ENCODE results near the gene BASP1.

GRCh38 chr5:17235731-17236330 lies 18.4 kb downstream of the BASP1 start:
- TF ChIP-seq ZBTB8A (tag by site-specific recombination; IDR thresholded peaks at IDR 0.05): no peak
- no peak for TF ChIP-seq CTCF (tag by site-specific recombination; IDR thresholded peaks at IDR 0.05)
- no peak for TF ChIP-seq ZNF768 (tag by site-specific recombination; IDR thresholded peaks at IDR 0.05)
- no peak for TF ChIP-seq AEBP2 (tag by site-specific recombination; IDR thresholded peaks at IDR 0.05; ENCODE audit: borderline replicate concordance)
- no peak for TF ChIP-seq BCL11A (tag by site-specific recombination; IDR thresholded peaks at IDR 0.05; ENCODE audit: low read depth)
- TF ChIP-seq REST (tag by site-specific recombination; IDR thresholded peaks at IDR 0.05): no peak
- no peak for TF ChIP-seq HOXD13 (CRISPR knock-in tag; IDR thresholded peaks at IDR 0.05; ENCODE audit: borderline replicate concordance)
- no peak for TF ChIP-seq ZNF510 (tag by site-specific recombination; IDR thresholded peaks at IDR 0.05; ENCODE audit: insufficient replicate concordance)
- TF ChIP-seq ZNF18 (tag by site-specific recombination; IDR thresholded peaks at IDR 0.05): no peak
- TF ChIP-seq HIC1 (tag by site-specific recombination; IDR thresholded peaks at IDR 0.05): no peak
- no peak for TF ChIP-seq PRDM1 (tag by site-specific recombination; IDR thresholded peaks at IDR 0.05)
- no peak for TF ChIP-seq ZNF138 (tag by site-specific recombination; IDR thresholded peaks at IDR 0.05; ENCODE audit: borderline replicate concordance)
- no peak for TF ChIP-seq GLIS2 (tag by site-specific recombination; IDR thresholded peaks at IDR 0.05)

Measured in HEK293 (cell line).